Dermis blood vessel endothelial cell (primary cell): ENCODE measurements around the gene PRKRIP1. TPM values are rescaled to one million over a fixed set of nuclear protein-coding genes. Genes with fewer than 3 reads are reported as not detected.
"Not testable (repeated sequence)": the region's sequence is repeated elsewhere in the genome, so short reads cannot be mapped to it uniquely, and the experiment has no call there.

Experiments
- DNase-seq: peaks from one replicate; pipeline ENCODE4 v3.0.0; 2010
- total RNA-seq: library from RNA; depleted of rRNA; stranded (reverse); fragments of >200 nt; gene quantifications from 2 replicates; pipeline ENCODE4 v1.2.3, GENCODE V29; 2014

PRKRIP1 gene
- total RNA-seq, 1 donor from 2014 or later, result 18.0 TPM

GRCh38 chr7:102404005-102404861, 8.1 kb downstream of the PRKRIP1 start:
- DNase-seq, result peak; percentile 77

- DNase-seq, result not testable (repeated sequence)
Measured at GRCh38 chr7:102404862-102405188, 8.7 kb downstream of the PRKRIP1 start.

DNA sequence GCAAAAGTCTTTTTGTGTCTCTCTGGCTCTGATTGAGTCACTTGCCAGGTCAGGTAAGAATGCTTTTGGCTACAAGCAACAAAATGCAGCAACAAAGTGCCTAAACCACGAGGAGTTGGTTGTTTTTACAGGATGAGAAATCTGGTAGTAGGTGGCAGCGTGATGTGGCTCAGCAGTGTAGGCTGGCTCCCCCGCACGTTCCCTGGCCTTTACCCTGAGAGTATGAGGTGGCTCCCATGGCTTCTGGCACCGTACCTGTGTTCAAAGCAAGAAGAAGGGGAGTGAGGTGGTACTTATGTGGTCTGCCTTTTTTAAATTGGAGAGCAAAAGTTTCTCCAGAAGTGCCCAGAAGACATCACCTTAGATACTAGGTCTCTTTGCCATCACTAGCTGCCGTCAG, 11.7 kb downstream of the PRKRIP1 start:
- no peak for DNase-seq

GRCh38 chr7:102408530-102408929, 12.4 kb downstream of the PRKRIP1 start:
- DNase-seq, result not testable (repeated sequence)

DNA sequence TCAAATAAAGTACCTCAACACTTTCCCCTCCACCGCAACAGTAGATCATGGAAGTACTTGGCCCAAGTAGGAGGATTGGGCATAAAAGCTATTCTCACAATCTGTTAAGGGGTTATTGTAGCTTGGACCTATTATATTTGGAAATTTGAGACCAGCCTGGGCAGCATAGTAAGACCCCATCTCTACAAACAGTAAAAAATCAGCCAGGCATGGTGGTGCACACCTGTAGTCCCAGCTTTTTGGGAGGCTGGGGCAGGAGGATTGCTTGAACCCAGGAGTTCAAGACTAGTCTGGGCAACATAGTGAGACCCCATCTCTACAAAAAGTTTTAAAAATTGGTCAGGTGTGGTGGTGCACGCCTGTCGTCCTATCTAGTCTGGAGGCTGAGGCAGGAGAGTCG, 13.2 kb downstream of the PRKRIP1 start:
- no peak for DNase-seq

DNA sequence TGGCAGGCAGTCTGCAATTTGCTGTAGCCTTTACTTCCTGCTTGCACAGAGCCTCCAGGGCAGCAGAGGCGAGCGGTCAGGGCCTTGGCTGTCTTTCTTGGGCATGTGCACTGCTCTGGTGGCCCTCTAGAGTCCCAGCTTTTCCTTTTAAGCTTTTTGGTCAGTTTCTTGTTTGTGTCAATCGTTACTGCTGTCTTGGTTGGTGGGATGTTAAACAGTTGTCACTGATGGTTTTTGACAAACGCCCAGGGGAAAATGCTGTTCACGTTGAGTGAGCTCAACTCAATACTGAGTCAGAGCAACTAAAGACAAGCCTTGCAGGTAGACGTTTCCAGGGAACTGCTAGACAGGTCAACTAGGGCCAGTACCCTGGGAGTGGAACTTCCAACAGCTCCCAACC, 14.0 kb downstream of the PRKRIP1 start:
- DNase-seq, result no peak

DNA sequence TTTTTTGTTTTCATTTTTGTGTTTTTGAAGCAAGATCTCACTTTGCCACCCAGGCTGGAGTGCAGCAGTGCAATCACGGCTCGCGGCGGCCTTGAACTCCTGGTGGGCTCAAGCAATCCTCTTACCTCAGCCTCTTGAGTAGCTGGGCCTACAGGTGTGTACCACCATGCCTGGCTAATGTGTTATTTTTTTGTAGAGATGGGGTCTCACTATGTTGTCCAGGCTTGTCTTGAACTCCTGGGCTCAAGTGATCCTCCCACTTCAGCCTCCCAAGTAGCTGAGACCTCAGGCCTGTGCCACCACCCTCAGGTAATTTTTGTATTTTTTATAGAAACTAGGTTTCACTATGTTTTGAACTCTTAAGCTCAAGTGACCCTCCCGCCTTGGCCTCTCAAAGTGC, 14.8 kb downstream of the PRKRIP1 start:
- DNase-seq, result no peak

GRCh38 chr7:102412548-102412947, 16.4 kb downstream of the PRKRIP1 start:
- peak; percentile 62 for DNase-seq

DNA sequence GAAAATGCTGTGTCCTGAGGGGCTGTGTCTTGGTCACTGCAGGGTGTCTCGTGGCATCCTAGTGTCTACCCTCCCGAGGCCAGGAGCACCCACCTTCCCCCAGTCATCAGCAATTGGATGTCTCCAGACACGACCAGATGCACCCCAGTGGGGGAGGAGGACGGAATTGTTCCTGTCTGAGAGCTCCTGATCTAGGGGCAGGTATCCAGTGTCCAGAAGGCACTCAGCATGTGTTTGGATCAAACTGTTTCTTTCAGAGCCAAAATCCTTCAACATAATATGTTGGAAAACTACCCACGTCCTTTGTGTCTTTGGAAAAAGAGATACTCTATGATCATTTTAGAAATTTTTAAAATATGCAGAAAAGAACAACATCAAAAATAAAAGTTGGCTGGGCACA, 16.9 kb downstream of the PRKRIP1 start:
- no peak for DNase-seq

- DNase-seq, result no peak
Measured at GRCh38 chr7:102413611-102414010, 17.4 kb downstream of the PRKRIP1 start.

DNA sequence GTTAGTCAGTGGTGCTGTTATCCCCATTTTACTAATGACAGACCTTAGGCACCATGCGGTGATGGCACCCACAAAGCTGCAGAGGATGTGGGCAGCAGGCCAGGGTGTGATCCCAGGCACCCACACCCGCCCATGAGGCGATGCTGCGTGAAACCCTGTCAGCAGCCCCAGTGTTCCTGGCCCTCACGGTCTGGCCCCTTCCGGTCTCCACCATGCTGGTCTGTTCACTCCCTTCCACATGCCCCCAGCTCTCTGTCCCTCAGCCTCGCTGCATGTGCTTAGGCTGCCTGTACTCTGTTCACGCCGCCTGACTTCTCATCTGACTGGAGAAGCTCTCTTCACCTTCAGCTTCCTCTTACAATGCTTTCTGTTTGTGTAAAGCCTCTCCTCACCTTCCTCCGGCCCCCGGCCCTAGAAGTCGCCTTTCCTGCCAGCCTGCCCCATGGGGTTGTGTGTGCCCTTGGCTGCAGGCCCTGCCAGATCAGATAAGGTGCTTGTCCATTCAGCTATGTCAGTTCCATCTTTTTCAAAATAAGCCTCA, 19.6 kb downstream of the PRKRIP1 start:
- peak; percentile 30 for DNase-seq

- no peak for DNase-seq
Measured at GRCh38 chr7:102416406-102416805, 20.2 kb downstream of the PRKRIP1 start.

DNA sequence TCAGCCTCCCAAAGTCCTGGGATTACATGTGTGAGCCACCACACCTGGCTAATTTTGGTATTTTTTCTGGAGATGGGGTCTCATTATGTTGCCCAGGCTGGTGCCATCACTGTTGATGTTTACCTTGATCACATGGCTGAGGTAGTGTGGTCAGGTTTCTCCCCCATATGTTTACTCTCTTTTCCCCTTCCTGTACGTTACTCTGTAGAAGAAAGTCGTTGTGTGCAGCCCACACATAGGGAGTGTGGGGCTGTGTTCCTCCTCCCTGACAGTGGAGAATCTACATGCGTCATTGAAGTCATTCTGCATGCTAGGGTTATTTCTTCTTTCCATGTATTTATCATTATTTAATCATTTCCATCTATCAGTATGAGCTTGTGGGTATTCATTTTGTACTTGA, 20.9 kb downstream of the PRKRIP1 start:
- no peak for DNase-seq

DNA sequence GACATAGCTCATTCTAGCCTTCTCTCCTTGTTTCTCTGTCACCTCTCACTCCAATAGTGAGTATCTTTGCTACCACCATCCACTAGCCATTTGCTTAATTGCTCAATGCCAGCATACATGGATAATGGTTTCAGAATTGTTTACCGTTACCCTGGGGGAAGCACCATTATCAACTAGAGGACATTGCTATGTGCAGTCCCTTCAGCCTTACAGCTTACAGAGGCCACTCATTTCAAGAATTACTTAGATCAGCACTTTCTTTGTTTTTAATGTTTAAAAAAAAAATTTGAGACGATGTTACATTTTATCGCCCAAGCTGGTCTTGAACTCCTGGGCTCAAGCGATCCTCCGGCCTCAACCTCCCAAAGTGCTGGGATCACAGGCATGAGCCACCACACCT, 22.4 kb downstream of the PRKRIP1 start:
- DNase-seq, result no peak

DNA sequence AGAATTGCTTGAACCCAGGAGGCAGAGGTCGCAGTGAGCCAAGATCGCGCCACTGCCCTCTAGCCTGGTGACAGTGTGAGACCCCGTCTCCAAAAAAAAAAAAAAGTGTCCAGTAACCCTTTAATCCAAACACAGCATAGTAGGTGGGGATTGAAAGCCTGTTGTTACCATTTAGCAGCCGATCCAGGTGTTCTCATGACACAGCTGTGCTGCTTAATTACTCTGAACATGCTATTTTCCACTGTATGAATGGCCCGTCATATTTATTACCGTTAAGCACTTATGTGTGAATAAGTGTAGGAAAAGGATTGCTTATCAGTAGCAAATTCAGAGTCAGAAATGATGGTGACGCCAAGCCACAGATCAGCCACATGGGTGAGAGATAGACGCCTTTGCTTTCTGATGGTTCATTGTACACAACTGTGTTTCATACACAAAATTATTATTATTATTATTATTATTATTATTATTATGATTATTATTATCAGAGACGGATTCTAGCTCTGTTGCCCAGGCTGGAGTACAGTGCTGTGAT, 25.6 kb downstream of the PRKRIP1 start:
- no peak for DNase-seq

- DNase-seq, result no peak
Measured at GRCh38 chr7:102424129-102424551, 28.0 kb downstream of the PRKRIP1 start.

GRCh38 chr7:102424787-102425218, 28.6 kb downstream of the PRKRIP1 start:
- DNase-seq, result no peak

GRCh38 chr7:102425639-102426267, 29.6 kb downstream of the PRKRIP1 start:
- DNase-seq, result no peak

GRCh38 chr7:102426268-102427018, 30.3 kb downstream of the PRKRIP1 start:
- DNase-seq, result no peak

DNA sequence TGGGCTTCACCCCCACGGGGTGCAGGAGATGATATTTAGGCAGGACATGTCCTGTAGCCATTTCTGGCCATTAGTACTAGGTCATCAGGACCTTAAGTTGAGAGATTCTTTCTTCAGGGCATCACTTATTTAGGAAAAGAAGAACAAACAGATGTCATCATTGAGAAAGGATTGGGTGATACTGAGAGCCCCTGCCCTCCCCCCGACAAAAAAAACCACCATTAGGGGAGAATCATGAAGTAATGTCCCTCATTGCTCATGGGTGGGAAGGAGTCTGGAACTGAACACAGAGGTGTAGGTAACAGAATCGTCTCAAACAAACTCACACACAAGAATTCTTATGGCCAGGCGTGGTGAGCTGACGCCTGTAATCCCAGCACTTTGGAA, 30.8 kb downstream of the PRKRIP1 start:
- DNase-seq, result no peak

- no peak for DNase-seq
Measured at GRCh38 chr7:102429141-102429899, 33.2 kb downstream of the PRKRIP1 start.

DNA sequence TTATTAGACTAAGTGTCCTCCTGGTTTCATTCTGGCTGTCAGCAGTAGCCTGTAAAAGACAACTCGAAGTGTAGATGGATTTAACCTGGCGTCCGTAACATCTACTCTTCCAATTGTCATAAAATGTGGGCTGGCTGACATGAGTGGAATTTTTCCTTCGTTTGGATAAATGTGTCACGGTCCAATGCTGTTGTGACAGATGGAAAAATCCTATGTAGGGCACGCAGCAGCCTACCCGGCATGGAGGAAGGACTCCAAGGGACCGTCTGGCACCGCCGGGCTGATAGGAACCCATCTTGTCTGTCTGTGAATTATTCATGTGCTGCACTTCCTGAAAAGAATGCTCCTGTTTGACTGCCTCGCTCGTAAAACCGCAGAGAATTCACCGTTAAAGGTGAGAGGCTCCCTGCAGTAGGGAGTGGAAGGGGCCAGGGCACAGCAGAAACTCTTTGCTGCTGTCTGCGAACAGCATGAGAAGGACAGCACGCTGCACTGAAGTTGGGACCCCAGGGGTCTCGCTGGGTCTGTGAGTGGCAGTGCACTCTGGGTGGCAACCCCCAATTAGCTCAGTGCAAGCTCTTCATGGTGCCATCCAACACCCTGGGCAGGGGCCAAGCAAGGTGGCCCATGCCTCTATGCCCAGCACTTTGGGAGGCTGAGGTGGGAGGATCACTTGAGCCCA, 35.6 kb downstream of the PRKRIP1 start:
- DNase-seq, result no peak
